Regular cardiac myocyte (primary cell): Measurements from ENCODE around the gene CCDC54. TPM values are rescaled to one million over a fixed set of nuclear protein-coding genes. Genes with fewer than 3 reads are reported as not detected.

Experiments used
- total RNA-seq: library from RNA; depleted of rRNA; stranded (reverse); fragments of >200 nt; gene quantifications from 2 replicates; pipeline ENCODE4 v1.2.3, GENCODE V29; 2014

Gene CCDC54
- total RNA-seq = not detected in 2 replicates

GRCh38 chr3:107377151-107377550 lies at the start of gene CCDC54:
Gene CCDC54 (plus strand): TSS chr3:107377439. CDS start chr3:107377588, 149 bp downstream.

Other genes starting within 250 kb of the CCDC54 start
- gene BBX, start 145.5 kb downstream of the CCDC54 start, total RNA-seq = 94.4 and 97.0 TPM in 2 replicates